ENCODE measurements around the gene TPGS2. TPM values are rescaled to one million over a fixed set of nuclear protein-coding genes. Genes with fewer than 3 reads are reported as not detected.

Gene TPGS2
- total RNA-seq, 1 experiment from 2014 or later, result 93.3 TPM

GRCh38 chr18:36780748-36781147 lies 48.1 kb downstream of the TPGS2 start:
- no peaks in the 10 kb centered on the region for H3K9me3 ChIP-seq (ENCODE audit: control insufficient read depth in 1 of 2, insufficient read depth in 1 of 2, low read depth in 1 of 2, low read length in 2 of 2)
- H3K27me3 ChIP-seq (ENCODE audit: insufficient read depth, low read length), result no peaks in the 10 kb centered on the region
- H3K79me2 ChIP-seq (ENCODE audit: insufficient read depth, low read length), result no peaks in the 10 kb centered on the region
- ChIA-PET RAD21 (ENCODE audit: low non-redundant PET in 1 of 2, low total read pairs in 2 of 2, uncharacterized antibody in 2 of 2, unreplicated experiment in 2 of 2) (no interaction called here), CTCF (no interaction called here), POLR2A (no interaction called here)
- H3K27ac ChIP-seq (ENCODE audit: low read depth, low read length), result no peak overlapping the region
- DNase-seq (ENCODE audit: low read depth, low spot score), result no peak
- H3K4me1 ChIP-seq (ENCODE audit: control insufficient read depth in 1 of 2, insufficient read depth in 2 of 2, low read length in 2 of 2), result no peaks in the 10 kb centered on the region
- no peak overlapping the region for H2AFZ ChIP-seq (ENCODE audit: low read depth, low read length, poor library complexity, severe bottlenecking)
- H4K20me1 ChIP-seq (ENCODE audit: insufficient read depth), result no peaks in the 10 kb centered on the region
- H3K4me3 ChIP-seq (replicated peaks in 1 of 2; ENCODE audit: low read depth in 1 of 2, low read length in 2 of 2), result no peak overlapping the region
- no peak overlapping the region for H3K4me2 ChIP-seq (ENCODE audit: low read length)
- no peak overlapping the region for H3K9ac ChIP-seq (ENCODE audit: low read length)
- intact Hi-C loops (cut with micrococcal nuclease), result no loop called here
- no peak for ATAC-seq
- H3K36me3 ChIP-seq (ENCODE audit: control insufficient read depth in 1 of 2, insufficient read depth in 2 of 2, low read length in 2 of 2), result peaks cover 0 to 2% of the 10 kb centered on the region in 2 experiments; a peak in 1 of 4 replicates
- no TSS peak for BruUV-seq (replicated peaks)
- no peak for TF ChIP-seq TCF7L2 (IDR thresholded peaks at IDR 0.05; ENCODE audit: borderline replicate concordance, extremely low read depth, insufficient read depth, insufficient read length)
- TF ChIP-seq EZH2phosphoT487 (IDR thresholded peaks at IDR 0.05; ENCODE audit: borderline replicate concordance), result no peak
- TF ChIP-seq CBX3 (IDR thresholded peaks at IDR 0.05; ENCODE audit: low read depth), result no peak
- no peak for TF ChIP-seq EGR1 (IDR thresholded peaks at IDR 0.05; ENCODE audit: low read depth)
- no peak for TF ChIP-seq SIN3A (IDR thresholded peaks at IDR 0.05; ENCODE audit: low read depth)
- no peak for TF ChIP-seq REST (IDR thresholded peaks at IDR 0.05; ENCODE audit: low read depth)
- TF ChIP-seq SP1 (IDR thresholded peaks at IDR 0.05; ENCODE audit: low read depth), result no peak
- TF ChIP-seq FOSL1 (IDR thresholded peaks at IDR 0.05; ENCODE audit: low read depth), result no peak
- no peak for TF ChIP-seq ELF1 (IDR thresholded peaks at IDR 0.05; ENCODE audit: borderline replicate concordance, low read depth)
- TF ChIP-seq SRF (IDR thresholded peaks at IDR 0.05; ENCODE audit: low read depth), result no peak
- no peaks in the 10 kb centered on the region for H3K9me2 ChIP-seq (ENCODE audit: insufficient read depth)

Data from HCT116 (cell line).